GM18909 (cell line): ENCODE data around the gene EPS15.

Experiments used
- ATAC-seq: cut with Tn5 transposase; IDR thresholded peaks from one replicate; pipeline ENCODE4 v1.9.1; 2021; ENCODE audit warnings: mild to moderate bottlenecking; ENCODE audit not compliant: unreplicated experiment, poor library complexity

EPS15 gene

GRCh38 chr1:51345300-51345687, 173.8 kb downstream of the EPS15 start:
- no peak for ATAC-seq

DNA sequence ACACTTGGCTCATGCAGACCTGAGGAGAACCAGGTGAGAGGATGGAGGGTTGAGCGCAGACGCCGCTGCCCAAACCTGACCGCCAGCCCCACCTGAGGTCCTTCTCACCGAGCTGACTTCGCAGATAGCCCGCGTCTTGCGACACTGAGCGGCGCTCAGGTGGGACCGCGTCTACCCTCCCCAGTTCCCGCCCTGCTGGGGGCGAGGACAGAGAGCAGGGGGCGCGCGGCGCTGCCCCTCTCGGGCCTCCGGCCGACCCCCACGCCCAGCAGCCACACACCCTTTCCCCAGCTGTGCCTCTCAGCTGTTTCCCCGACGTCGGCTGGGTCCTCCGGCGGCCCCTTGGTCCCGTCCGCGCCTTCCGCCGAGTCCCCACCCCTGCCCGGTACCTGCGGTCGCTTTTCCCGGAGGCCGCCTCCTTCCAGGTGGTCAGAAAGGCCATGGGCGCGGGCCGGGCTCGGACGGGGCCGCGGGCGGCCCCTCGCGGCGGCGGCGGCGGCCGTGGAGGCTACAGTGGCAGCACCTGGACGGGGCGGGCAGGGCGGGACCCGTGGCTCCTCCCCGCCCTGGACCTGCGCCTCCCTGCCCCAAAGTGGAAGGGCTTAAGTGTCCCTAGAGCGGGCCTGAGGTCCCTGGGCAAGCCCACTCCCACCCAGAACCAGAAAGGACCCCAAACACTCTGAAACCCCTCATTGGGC, 174.3 kb downstream of the EPS15 start:
- no peak for ATAC-seq

DNA sequence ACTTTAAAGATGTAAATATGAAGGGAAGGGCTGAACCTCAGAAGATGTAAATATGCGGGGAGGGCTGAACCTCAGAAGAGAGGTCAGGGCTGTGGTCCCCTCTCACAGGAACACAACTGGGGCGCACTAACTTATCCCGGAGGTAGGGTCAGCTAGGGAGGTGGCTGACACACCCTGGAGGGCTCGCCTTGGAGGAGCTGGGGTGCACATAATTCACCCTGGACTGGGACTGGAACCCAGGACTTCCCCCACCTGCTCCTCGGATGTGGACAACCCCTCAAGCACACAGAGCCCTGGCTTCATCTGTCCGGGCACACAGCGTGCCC, 174.8 kb downstream of the EPS15 start:
- ATAC-seq, result no peak

- ATAC-seq, result no peak
Observed at GRCh38 chr1:51343624-51344023, 175.4 kb downstream of the EPS15 start.

- ATAC-seq, result no peak
Observed at GRCh38 chr1:51342591-51343206, 176.4 kb downstream of the EPS15 start.

DNA sequence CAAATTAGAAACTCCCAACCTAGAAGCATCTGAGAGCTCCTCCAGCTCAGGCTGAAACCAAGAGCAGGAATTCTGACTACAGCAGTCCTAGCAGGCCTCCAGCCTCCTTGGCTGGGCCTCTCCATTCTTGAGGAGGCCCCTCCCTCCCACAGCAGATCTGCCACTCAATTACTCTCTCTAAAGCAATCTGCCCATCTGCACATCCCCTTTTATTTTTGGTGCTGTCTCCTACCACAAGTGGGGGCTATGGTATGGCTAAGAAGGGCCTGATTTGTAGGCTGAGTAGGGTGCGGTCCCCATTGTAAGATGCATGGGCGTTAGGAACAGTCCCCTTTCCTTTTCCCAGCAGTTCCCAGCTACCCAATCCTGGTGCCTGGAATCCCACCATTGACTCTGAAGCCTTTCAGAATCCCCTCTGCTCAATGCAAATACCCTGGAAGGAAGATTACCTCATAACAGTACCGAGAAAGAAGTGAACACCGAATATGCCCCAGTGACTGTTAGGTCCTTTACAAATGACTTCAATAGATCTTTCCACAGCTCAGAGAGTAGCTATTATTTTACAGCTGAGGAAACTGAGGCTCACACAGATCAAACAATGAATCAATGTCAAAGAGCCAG, 177.1 kb downstream of the EPS15 start:
- ATAC-seq, result peak; percentile 68

- ATAC-seq, result no peak
Observed at GRCh38 chr1:51340380-51340779, 178.7 kb downstream of the EPS15 start.

DNA sequence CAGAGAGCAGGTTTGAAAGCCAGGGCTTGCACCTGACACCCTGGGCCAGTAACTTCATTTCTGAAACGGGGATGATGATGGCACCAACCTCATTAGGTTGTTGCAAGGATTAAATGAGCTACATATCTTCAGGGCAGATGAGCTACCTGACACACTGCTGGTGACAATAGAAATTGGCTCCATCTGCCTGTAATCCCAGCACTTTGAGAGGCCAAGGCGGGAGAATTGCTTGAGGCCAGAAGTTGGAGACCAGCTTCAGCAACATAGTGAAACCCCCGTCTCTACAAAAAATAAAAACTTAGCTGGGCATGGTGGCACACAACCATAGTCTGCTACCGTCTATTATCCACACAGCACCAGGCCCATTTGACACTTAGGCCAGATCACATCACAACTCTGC, 182.4 kb downstream of the EPS15 start:
- no peak for ATAC-seq

- no peak for ATAC-seq
Observed at GRCh38 chr1:51336004-51336403, 183.1 kb downstream of the EPS15 start.

- ATAC-seq, result no peak
Observed at GRCh38 chr1:51331206-51332100, 187.6 kb downstream of the EPS15 start.

DNA sequence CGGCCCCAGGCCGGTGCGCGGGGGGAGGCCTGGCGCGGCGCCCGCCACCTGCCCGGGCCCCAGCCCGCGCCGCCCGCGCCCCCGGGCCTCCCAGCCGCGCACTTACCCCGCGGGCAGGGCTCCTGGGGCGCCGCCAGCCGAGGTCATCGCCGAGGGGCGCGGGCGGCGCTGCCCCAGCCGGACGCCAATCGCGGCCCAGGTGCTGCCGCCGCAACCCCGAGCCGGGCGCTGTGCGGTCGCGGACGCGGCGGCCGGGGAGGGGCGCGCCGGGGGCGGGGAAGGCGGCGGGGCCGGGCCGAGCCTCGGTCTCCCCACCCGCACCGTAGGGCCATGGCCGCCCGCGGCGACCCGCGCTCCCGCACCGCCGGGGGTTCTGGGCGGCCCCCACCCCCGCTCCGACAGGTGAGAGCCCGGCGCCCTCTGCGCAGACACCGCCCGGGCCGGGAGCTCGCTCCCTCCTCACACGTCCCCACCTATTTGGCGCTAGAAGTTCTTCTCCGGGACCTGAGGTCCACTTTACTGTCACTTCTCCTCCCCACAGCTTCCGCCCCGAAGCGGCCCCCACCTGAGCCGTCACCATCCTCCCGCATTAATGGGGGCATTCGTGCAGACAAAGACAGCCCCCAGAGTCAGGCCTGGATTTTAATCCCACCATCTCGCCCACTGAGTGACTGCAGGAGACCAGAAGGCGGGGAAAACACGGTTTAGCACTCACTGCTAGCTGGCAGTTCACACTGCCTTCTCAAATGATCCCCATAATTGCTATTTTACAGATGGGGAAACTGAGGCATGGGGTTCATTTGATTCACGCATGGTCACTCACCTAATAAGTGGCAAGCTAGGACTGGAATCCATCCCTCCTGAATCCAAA, 188.5 kb downstream of the EPS15 start, which contains the start of gene TTC39A:
TTC39A (minus strand) TSS at position 232 of the 871 bp plus-strand sequence; CDS start at position 147, 85 bp downstream.
- ATAC-seq, result peak; percentile 39

- ATAC-seq, result peak; percentile 15
Observed at GRCh38 chr1:51329443-51330325, 189.4 kb downstream of the EPS15 start.

- ATAC-seq, result no peak
Observed at GRCh38 chr1:51328926-51329325, 190.1 kb downstream of the EPS15 start.

DNA sequence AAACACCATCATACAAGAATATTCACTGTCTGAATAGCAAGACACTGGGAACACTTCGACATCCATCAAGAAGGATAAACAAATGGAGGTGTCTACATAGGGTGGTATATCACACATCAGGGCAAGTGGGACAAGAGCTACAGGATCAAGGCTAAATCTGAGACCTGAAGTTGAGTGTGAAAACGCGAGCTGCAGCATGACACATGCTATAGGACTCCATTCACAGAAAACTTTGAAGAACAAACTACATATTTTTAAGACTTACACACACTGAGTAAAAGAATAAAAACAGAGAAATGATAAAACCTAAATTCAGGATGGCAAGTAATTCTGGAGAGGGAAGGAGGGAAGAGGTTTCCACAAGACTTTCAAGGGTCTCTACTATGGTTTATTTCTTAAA, 190.8 kb downstream of the EPS15 start:
- ATAC-seq, result no peak

GRCh38 chr1:51327386-51327785, 191.7 kb downstream of the EPS15 start:
- no peak for ATAC-seq

DNA sequence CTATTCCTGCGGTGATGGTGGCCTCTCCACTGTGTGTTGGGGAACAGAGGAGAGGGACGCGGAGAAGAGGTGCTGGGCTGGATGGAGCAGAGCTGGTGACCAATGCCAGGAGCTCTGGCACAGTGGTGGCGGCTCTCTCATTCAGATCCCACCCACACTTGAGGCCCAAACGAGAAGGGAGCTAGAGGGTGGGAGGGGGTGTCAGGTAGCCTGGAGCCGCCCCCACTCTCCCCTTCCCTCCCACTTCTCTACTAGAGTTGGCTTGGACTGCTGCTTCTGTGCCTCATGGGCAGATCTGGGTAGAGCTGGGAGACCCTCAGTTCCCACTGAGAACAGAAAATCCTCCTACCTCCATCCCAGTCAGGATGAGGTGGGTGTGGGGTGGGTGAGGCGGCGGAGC, 192.2 kb downstream of the EPS15 start:
- ATAC-seq, result no peak

DNA sequence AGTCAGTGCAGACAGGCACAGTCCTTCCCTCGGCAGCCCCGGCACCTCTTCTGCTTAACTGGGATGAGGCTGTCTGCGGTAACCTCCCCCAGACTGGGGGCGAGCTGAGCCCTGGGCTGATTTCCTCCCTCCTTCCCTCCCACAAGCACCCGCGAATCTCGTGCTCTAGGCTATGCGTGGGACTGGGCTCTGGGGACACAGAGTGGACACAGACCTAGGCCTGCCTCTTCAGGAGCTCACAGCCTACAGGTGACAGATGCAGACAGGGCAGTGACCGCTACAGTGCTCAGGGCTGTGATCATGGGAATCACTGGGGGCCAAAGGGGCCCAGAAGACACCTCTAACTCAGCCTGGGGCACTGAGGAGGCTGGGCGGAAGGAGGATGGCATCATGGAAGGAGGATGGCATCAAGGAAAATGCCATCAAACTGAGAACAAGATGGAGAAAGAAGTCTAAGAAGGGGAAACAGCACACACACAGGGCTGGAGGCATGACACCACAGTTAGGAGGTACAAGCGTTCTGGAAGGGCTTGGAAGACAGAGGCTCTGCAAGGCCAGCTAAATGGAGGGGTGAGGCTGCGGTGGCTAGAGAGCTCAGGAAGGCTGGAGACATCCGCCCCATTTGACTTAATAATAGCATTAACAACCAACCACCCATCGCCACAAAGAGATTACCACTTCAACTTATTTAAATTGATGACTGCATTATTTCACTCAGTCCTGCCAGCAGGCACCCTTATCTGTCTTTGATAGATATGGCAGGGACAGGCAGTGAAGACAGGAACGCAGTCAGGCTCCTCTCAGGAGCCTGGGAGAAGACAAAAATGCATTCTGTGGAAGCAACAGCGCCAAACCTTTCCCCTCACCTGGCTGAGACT, 192.9 kb downstream of the EPS15 start:
- ATAC-seq, result no peak

GRCh38 chr1:51325391-51325790, 193.7 kb downstream of the EPS15 start:
- no peak for ATAC-seq
